Measurements from ENCODE around the gene NCKAP5L.
A peak's percentile ranks its signal among the peaks of the same experiment; 100 is the strongest.

NCKAP5L gene

DNA sequence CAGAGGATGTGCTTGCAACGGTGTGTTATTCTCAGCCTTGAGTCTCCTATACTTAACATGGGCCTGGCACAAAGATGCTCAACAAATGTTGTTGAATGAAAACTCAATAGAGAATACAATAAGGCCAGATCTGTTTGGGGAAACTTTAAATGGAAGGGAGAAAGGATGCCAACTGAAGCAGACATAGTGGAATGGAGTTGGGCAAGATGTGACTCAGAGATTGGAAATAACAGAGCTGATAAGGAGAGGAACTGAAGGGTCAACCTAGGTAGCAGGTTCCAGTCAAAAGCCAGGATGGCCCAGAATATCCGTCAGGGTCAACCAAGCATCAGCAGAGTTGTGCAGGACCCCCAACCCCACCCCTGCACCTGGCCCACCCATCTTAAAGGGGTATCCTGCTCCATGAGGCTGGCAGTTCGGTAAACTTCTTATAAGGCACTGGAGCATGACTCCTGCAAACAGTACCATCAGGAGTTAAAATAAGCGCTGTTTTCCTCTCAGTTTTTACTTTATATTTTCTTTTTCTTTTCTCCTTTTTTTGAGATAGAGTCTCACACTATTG lies 15.7 kb upstream of the NCKAP5L start:
- DNase-seq (ENCODE audit: low read depth) = no peak
- TF ChIP-seq, protein P1, sequence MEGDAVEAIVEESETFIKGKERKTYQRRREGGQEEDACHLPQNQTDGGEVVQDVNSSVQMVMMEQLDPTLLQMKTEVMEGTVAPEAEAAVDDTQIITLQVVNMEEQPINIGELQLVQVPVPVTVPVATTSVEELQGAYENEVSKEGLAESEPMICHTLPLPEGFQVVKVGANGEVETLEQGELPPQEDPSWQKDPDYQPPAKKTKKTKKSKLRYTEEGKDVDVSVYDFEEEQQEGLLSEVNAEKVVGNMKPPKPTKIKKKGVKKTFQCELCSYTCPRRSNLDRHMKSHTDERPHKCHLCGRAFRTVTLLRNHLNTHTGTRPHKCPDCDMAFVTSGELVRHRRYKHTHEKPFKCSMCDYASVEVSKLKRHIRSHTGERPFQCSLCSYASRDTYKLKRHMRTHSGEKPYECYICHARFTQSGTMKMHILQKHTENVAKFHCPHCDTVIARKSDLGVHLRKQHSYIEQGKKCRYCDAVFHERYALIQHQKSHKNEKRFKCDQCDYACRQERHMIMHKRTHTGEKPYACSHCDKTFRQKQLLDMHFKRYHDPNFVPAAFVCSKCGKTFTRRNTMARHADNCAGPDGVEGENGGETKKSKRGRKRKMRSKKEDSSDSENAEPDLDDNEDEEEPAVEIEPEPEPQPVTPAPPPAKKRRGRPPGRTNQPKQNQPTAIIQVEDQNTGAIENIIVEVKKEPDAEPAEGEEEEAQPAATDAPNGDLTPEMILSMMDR (IDR thresholded peaks at IDR 0.05; ENCODE audit: low read depth, low read length, missing control alignments) = no peak
- H3K4me3 ChIP-seq (ENCODE audit: low read depth, low read length) = no peak overlapping the region

DNA sequence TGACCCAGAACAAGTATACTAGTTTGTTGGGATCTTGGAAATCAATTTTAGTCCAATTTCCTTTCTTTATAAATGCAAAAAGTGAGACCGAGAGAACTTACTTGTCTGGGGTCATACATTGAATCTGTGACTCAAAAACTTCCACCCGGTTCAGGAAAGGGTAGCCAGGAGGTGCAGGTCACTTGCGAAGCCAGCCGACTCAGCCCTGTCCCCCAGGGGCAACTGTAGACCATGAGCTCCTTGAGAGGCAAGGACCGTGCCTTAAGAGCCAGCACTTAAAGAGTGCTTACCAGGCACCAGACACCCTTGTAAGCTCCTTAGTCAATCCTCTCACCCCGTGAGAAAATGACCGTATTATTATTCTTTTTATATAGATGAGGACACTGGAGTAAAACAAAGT lies 15.2 kb upstream of the NCKAP5L start:
- DNase-seq (ENCODE audit: low read depth) = no peak
- H3K4me3 ChIP-seq (ENCODE audit: low read depth, low read length) = peak overlapping the region; percentile 89
- TF ChIP-seq, protein P1 (IDR thresholded peaks at IDR 0.05; ENCODE audit: low read depth, low read length, missing control alignments) = no peak

DNA sequence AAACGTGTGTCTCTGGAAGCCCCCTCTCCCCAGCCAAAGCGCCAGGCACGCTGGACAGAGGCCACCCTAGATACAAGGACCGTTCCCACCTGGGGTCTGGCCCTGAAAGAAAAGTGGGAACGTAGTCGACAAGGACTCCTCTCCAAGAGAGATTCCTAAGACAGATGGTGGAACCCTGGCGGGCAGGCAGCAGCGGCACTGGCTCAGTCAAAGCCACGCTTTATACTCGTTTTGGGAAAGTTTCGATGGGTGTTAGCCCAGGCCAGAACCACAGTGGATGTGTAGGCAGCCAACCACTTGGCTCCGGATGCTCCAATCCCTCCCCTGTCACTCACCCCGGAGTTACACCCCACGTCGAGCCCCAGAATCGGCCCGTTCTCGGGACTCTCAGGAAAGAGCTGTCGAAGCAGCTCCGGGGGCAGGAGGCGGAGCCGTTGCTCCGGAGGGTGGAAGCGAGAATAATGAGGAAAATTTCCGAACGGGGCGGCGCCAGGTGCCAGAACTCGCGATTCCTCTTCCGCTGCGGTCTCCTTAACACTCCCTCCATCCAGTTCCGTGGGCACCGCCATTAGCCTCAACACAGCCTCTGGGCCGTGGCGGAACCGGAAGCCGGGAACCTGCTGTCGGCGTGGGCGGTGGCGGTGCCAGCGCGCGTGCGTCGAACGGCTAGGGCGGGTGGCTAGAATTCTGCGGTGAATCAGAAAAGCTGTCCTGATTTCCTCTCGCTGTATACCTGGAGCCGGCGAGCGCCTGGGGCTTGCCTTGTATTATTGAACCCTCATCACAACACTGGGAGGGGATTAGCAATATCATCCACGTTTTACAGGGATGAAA lies 14.5 kb upstream of the NCKAP5L start, which contains the start of gene BCDIN3D:
BCDIN3D (minus strand) TSS at position 588 of the 834 bp plus-strand sequence; CDS start at position 569, 19 bp downstream.
- peak; percentile 67 for DNase-seq (ENCODE audit: low read depth)
- TF ChIP-seq, protein P1 (IDR thresholded peaks at IDR 0.05; ENCODE audit: low read depth, low read length, missing control alignments) = no peak
- peak within 1 kb of the TSS; percentile 89 for H3K4me3 ChIP-seq (ENCODE audit: low read depth, low read length)

DNA sequence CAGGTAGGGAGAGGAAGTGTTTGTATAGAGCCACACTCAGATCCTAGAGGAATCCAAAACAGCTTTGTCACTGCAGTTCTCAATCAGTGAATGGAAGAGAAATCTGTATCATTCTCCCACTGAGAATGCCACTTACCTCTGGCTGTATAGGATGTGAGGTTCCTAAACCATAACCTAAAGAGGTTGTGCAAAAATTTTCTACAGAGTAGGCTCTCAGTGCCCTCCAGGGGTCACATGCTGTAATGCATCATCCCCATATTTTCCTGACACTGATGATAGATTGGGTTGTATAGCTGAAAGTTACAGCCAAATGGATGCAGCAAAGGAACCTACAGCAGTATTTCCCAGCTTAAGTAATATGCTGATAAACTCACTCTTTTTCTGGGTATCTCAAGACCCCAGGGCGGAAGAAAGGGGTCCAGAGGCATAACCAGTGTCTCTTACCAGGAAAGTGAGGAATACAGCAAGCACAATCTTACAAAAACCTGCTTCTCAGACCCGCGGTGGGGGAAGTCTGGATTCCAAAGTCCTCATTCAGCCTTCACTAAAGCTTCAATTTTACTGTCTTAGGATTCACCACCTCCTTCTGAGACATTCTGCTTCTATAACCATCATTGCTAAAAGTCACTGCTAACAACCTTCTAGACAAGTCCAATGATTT lies 10.9 kb upstream of the NCKAP5L start:
- no peak for DNase-seq (ENCODE audit: low read depth)
- H3K4me3 ChIP-seq (ENCODE audit: low read depth, low read length) = no peak overlapping the region
- TF ChIP-seq, protein P1 (IDR thresholded peaks at IDR 0.05; ENCODE audit: low read depth, low read length, missing control alignments) = peak; percentile 76

DNA sequence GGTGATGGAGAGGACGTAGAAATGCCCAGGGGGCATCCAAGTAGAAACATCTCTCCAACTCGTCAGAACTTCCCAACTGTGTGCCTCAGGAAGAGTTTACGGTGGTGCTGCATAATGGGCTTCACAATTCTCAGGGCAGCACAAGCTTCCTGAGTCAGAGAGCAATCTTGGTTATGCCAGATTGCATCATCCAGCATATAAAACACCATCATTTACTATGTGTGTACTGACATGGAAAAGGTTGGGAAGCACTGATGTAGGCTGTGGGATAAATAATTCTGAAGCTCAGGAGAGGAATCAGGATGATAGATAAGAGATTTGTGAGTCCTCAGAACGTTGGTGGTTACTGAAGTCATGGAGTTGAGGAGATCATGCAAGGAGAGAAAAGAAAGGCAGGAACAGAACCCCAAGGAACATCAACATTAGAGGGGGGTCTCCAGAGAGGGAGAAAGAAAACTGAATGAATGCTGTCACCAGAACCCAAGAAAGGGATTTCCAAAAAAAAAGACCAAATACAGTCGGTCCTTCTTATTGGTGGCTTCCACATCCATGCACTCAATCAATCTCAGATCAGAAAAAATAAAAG lies 4.7 kb upstream of the NCKAP5L start:
- DNase-seq (ENCODE audit: low read depth) = no peak
- TF ChIP-seq, protein P1 (IDR thresholded peaks at IDR 0.05; ENCODE audit: low read depth, low read length, missing control alignments) = no peak
- H3K4me3 ChIP-seq (ENCODE audit: low read depth, low read length) = no peak overlapping the region

DNA sequence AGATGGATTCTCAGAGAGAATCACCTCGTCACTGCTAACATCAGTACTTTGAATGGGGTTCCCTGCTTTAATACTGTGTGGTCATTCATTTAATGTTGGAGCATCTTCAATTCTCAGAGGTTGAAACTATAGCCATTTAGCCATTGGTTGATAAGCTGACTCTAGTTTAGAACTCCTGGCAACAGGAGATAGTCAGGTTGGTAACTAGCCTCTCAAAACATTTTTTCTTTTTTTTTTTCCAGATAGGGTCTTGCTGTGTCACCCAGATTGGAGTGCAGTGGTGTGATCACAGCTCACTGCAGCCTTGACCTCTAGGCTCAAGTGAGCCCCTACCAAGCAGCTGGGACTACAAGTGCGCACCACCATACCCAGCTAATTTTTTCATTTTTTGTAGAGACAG lies 3.5 kb upstream of the NCKAP5L start:
- TF ChIP-seq, protein P1 (IDR thresholded peaks at IDR 0.05; ENCODE audit: low read depth, low read length, missing control alignments) = no peak
- no peak for DNase-seq (ENCODE audit: low read depth)
- H3K4me3 ChIP-seq (ENCODE audit: low read depth, low read length) = no peak overlapping the region

All from GM12864 (cell line).